OCI-LY3 (cell line): ENCODE measurements around the gene IL20RA.
"Not testable (repeated sequence)": the region's sequence is repeated elsewhere in the genome, so short reads cannot be mapped to it uniquely, and the experiment has no call there.

Experiments
- H2AFZ ChIP-seq: fragments of 200-600, 300-600 bp; shearing (Covaris generic); 2 replicates; pipeline ENCODE4 v1.6.0; 2014; ENCODE audit warnings: antibody characterized with exemption, low read depth, low read length
- H3K27ac ChIP-seq: fragments of 200-600, 300-600 bp; sonication (generic); 2 replicates; pipeline ENCODE4 v1.5.1; 2014; ENCODE audit warnings: mild to moderate bottlenecking, low read length, moderate library complexity, mixed read lengths
- H3K27me3 ChIP-seq: fragments of 200-600, 300-600 bp; sonication (generic); 2 replicates; pipeline ENCODE4 v1.6.1; 2014; ENCODE audit warnings: low read depth, low read length, mixed read lengths
- H3K36me3 ChIP-seq: fragments of 200-600, 300-600 bp; sonication (generic); replicated peaks from 2 replicates; pipeline ENCODE3; 2014; ENCODE audit warnings: low read depth, low read length, mixed read lengths
- H3K4me1 ChIP-seq: fragments of 300-600, 200-600 bp; sonication (generic); 2 replicates; pipeline ENCODE4 v1.6.1; 2014; ENCODE audit warnings: low read length, mixed read lengths
- H3K4me2 ChIP-seq: fragments of 200-600, 300-600 bp; sonication (generic); 2 replicates; pipeline ENCODE4 v1.6.1; 2014; ENCODE audit warnings: low read length, mixed read lengths
- H3K4me3 ChIP-seq: fragments of 300-600, 200-600 bp; sonication (generic); 2 replicates; pipeline ENCODE4 v1.5.1; 2014; ENCODE audit warnings: antibody characterized with exemption, mild to moderate bottlenecking, low read length, moderate library complexity
- H3K79me2 ChIP-seq: fragments of 300-600, 200-600 bp; shearing (Covaris generic); 2 replicates; pipeline ENCODE4 v1.6.1; 2014; ENCODE audit warnings: mild to moderate bottlenecking, low read length, mixed read lengths
- H3K9ac ChIP-seq: fragments of 300-600, 200-600 bp; shearing (Covaris generic); 2 replicates; pipeline ENCODE4 v1.6.0; 2014; ENCODE audit warnings: mild to moderate bottlenecking, low read length, moderate library complexity
- H3K9me3 ChIP-seq: fragments of 200-600, 300-600 bp; shearing (Covaris generic); 2 replicates; pipeline ENCODE4 v1.6.1; 2014; ENCODE audit warnings: low read length, mixed read lengths; ENCODE audit not compliant: insufficient read depth
- H4K20me1 ChIP-seq: fragments of 200-600, 300-600 bp; sonication (generic); 2 replicates; pipeline ENCODE4 v1.6.1; 2016; ENCODE audit warnings: low read length, mixed read lengths; ENCODE audit not compliant: insufficient read depth
- CTCF ChIP-seq: fragments of 200-600, 300-600 bp; sonication (generic); IDR thresholded peaks from 2 replicates; pipeline ENCODE4 v1.5.1; 2014; ENCODE audit warnings: antibody characterized with exemption, low read length, low read depth
- EZH2phosphoT487 ChIP-seq: fragments of 200-600 bp; shearing (Covaris generic); IDR thresholded peaks from 2 replicates; pipeline ENCODE4 v1.6.1; 2018; ENCODE audit warnings: antibody characterized with exemption, mixed run types, low read depth

Gene IL20RA

GRCh38 chr6:136960781-136961180 is 84.0 kb downstream of the IL20RA start:
- Histone ChIP-seq H3K4me2 (no peak overlapping the region), H3K36me3 (no peaks in the 10 kb centered on the region), H3K4me3 (no peak overlapping the region), H4K20me1 (no peaks in the 10 kb centered on the region), H3K79me2 (no peaks in the 10 kb centered on the region), H3K27ac (no peak overlapping the region), H3K9me3 (no peaks in the 10 kb centered on the region), H3K9ac (no peak overlapping the region), H3K27me3 (no peaks in the 10 kb centered on the region), H2AFZ (no peak overlapping the region), H3K4me1 (peaks cover under 1% of the 10 kb centered on the region)
- TF ChIP-seq EZH2phosphoT487 (no peak), CTCF (no peak)

- not testable (repeated sequence) for H3K4me2 ChIP-seq, H4K20me1 ChIP-seq, H3K9me3 ChIP-seq, H3K4me3 ChIP-seq, H3K79me2 ChIP-seq, H2AFZ ChIP-seq, H3K27me3 ChIP-seq, H3K27ac ChIP-seq, H3K9ac ChIP-seq, H3K36me3 ChIP-seq, H3K4me1 ChIP-seq
These were observed 84.8 kb downstream of the IL20RA start for GRCh38 chr6:136959935-136960334.

GRCh38 chr6:136959471-136959891 is 85.3 kb downstream of the IL20RA start:
- no peak overlapping the region for H2AFZ ChIP-seq
- TF ChIP-seq CTCF (no peak), EZH2phosphoT487 (no peak)
- no peak overlapping the region for H3K4me3 ChIP-seq
- H3K36me3 ChIP-seq: no peaks in the 10 kb centered on the region
- H3K4me2 ChIP-seq: no peak overlapping the region
- H3K27me3 ChIP-seq: no peaks in the 10 kb centered on the region
- H3K9me3 ChIP-seq: no peaks in the 10 kb centered on the region
- no peak overlapping the region for H3K27ac ChIP-seq
- no peaks in the 10 kb centered on the region for H3K79me2 ChIP-seq
- H3K9ac ChIP-seq: no peak overlapping the region
- peaks cover 12% of the 10 kb centered on the region for H3K4me1 ChIP-seq
- no peaks in the 10 kb centered on the region for H4K20me1 ChIP-seq

GRCh38 chr6:136958168-136958567 is 86.6 kb downstream of the IL20RA start:
- H3K27me3 ChIP-seq: no peaks in the 10 kb centered on the region
- H3K4me1 ChIP-seq: peaks cover 12% of the 10 kb centered on the region
- H3K4me2 ChIP-seq: no peak overlapping the region
- TF ChIP-seq EZH2phosphoT487: no peak
- H3K27ac ChIP-seq: no peak overlapping the region
- no peaks in the 10 kb centered on the region for H3K36me3 ChIP-seq
- H3K4me3 ChIP-seq: no peak overlapping the region
- H4K20me1 ChIP-seq: no peaks in the 10 kb centered on the region
- no peaks in the 10 kb centered on the region for H3K9me3 ChIP-seq
- H2AFZ ChIP-seq: no peak overlapping the region
- no peak overlapping the region for H3K9ac ChIP-seq
- no peaks in the 10 kb centered on the region for H3K79me2 ChIP-seq

GRCh38 chr6:136956590-136957544 is 87.9 kb downstream of the IL20RA start:
- peaks cover 12% of the 10 kb centered on the region for H3K4me1 ChIP-seq
- no peaks in the 10 kb centered on the region for H3K9me3 ChIP-seq
- no peak overlapping the region for H3K27ac ChIP-seq
- no peak overlapping the region for H3K4me3 ChIP-seq
- no peak overlapping the region for H3K4me2 ChIP-seq
- no peak overlapping the region for H2AFZ ChIP-seq
- no peaks in the 10 kb centered on the region for H3K79me2 ChIP-seq
- H3K36me3 ChIP-seq: no peaks in the 10 kb centered on the region
- H4K20me1 ChIP-seq: no peaks in the 10 kb centered on the region
- H3K9ac ChIP-seq: no peak overlapping the region
- TF ChIP-seq CTCF: no peak
- no peak for TF ChIP-seq EZH2phosphoT487
- no peaks in the 10 kb centered on the region for H3K27me3 ChIP-seq
